WERI-Rb-1 (cell line): Measurements from ENCODE around the gene KLHL41.

ENCODE experiments used
- DNase-seq: peaks from one replicate; pipeline ENCODE4 v3.0.0-alpha.2; 2020
- H3K27ac ChIP-seq: fragments of 250-450 bp; sonication (Bioruptor Pico); 2 replicates; pipeline ENCODE4 v1.5.1; 2020; ENCODE audit warnings: mild to moderate bottlenecking, moderate library complexity
- H3K27me3 ChIP-seq: fragments of 250-450 bp; sonication (Bioruptor Pico); 2 replicates; pipeline ENCODE4 v1.5.1; 2021; ENCODE audit warnings: mild to moderate bottlenecking, low read depth, moderate library complexity; ENCODE audit not compliant: insufficient read depth, severe bottlenecking
- H3K36me3 ChIP-seq: fragments of 250-450 bp; sonication (Bioruptor Pico); 2 replicates; pipeline ENCODE4 v1.5.1; 2020; ENCODE audit warnings: mild to moderate bottlenecking, moderate library complexity
- H3K4me3 ChIP-seq: 2 replicates; pipeline ENCODE4 v1.5.1; 2011; ENCODE audit warnings: low read depth, mild to moderate bottlenecking, control low read depth, low read length
- H3K9me3 ChIP-seq: fragments of 250-450 bp; sonication (Bioruptor Pico); 2 replicates; pipeline ENCODE4 v1.5.1; 2021; ENCODE audit warnings: mild to moderate bottlenecking, moderate library complexity; ENCODE audit not compliant: severe bottlenecking
- TF ChIP-seq, protein P1 (sequence below): IDR thresholded peaks from 2 replicates; pipeline ENCODE4 v1.5.1; 2011; ENCODE audit warnings: low read depth, mild to moderate bottlenecking, control low read depth, inconsistent platforms, low read length

The KLHL41 gene

DNA sequence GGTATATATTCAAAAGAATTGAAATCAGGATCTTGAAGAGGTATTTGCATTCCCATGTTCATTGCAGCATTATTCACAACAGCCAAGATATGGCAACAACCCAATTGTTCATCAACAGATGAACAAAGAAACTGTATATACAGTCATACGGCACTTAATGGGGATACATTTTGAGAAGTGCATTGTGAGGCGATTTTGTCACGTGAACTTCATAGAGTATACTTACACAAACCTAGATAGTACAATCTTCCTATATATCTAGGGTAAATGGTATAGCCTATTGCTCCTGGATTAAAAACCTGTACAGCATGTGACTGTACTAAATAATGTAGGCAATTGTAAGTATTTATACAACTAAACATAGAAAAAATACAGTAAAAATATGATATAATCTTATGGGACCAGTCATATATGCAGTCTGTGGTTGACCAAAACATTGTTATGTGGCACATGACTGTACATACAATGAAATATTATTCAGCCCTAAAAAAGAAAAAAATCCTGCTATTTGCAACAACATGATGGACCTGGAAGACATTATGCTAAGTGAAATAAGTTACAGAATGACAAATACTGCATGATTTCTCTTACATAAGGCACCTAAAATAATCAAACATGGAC is 39.4 kb upstream of the KLHL41 start:
- Histone ChIP-seq H3K27ac (no peak overlapping the region), H3K4me3 (no peak overlapping the region), H3K27me3 (no peaks in the 10 kb centered on the region), H3K36me3 (no peaks in the 10 kb centered on the region), H3K9me3 (no peaks in the 10 kb centered on the region)
- DNase-seq = no peak
- TF ChIP-seq, protein P1, sequence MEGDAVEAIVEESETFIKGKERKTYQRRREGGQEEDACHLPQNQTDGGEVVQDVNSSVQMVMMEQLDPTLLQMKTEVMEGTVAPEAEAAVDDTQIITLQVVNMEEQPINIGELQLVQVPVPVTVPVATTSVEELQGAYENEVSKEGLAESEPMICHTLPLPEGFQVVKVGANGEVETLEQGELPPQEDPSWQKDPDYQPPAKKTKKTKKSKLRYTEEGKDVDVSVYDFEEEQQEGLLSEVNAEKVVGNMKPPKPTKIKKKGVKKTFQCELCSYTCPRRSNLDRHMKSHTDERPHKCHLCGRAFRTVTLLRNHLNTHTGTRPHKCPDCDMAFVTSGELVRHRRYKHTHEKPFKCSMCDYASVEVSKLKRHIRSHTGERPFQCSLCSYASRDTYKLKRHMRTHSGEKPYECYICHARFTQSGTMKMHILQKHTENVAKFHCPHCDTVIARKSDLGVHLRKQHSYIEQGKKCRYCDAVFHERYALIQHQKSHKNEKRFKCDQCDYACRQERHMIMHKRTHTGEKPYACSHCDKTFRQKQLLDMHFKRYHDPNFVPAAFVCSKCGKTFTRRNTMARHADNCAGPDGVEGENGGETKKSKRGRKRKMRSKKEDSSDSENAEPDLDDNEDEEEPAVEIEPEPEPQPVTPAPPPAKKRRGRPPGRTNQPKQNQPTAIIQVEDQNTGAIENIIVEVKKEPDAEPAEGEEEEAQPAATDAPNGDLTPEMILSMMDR = no peak

DNA sequence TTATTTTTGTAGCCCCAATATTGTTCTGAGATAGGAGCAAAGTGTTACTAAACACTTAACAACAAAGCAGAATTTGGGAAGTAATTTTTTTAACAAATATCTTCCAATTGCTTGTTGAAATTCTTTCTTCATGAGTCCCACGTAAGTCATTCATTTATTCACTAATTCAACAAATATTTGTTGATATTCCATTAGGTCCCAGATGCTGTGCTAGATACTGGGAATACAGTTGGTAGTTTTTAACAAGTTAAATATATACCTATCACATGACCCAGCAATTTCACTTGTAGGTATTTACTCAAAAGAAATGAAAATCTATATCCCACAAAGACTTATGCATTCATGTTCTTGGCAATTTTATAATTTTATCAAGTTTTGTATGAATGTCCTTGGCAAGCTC is 37.3 kb upstream of the KLHL41 start:
- Histone ChIP-seq H3K36me3 (no peaks in the 10 kb centered on the region), H3K4me3 (no peak overlapping the region), H3K27ac (no peak overlapping the region), H3K27me3 (no peaks in the 10 kb centered on the region), H3K9me3 (no peaks in the 10 kb centered on the region)
- TF ChIP-seq, protein P1 = no peak
- DNase-seq = no peak

DNA sequence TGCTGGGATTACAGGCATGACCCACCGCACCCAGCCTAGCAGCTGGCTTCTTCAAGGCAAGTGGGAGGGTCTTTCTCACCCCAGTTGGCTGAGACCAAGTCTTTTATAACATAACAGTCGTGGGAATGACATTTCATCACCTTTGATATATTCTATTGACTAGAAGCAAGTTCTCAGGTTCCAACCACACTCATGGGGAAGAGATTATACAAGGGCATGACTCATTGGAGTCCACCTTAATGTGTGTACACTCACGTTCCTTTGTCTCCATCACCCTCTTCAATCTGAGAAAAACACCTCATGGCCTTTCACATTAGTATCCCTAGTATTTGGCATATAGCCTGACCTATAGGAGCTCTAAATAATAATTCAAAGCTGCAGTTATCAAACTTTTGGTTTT is 33.0 kb upstream of the KLHL41 start:
- H3K27me3 ChIP-seq = no peaks in the 10 kb centered on the region
- no peaks in the 10 kb centered on the region for H3K9me3 ChIP-seq
- no peak for DNase-seq
- H3K36me3 ChIP-seq = peaks cover 3% of the 10 kb centered on the region
- TF ChIP-seq, protein P1 = no peak
- no peak overlapping the region for H3K4me3 ChIP-seq
- no peak overlapping the region for H3K27ac ChIP-seq

DNA sequence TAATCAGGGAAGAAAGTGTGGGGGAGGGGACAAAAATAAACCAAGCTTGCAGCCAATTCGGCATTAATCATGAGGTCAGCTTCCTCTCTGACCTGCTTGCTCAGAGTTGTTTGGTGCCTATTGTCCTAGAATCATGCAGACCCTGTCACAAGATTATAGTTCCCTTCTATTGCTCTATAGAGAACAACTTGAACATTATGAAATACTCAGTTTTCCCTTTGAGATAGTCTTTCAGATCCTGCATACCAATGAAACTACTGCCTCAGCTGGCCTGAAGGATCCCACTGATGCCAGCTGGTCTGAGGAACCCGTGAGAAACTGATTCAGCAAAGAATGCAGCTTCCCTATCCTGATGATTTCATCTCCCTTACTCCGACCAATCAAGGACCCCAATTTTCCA is 31.2 kb upstream of the KLHL41 start:
- no peaks in the 10 kb centered on the region for H3K27me3 ChIP-seq
- H3K9me3 ChIP-seq = no peaks in the 10 kb centered on the region
- H3K27ac ChIP-seq = peak overlapping the region; percentile 63
- no peak overlapping the region for H3K4me3 ChIP-seq
- no peak for DNase-seq
- TF ChIP-seq, protein P1 = no peak
- H3K36me3 ChIP-seq = peaks cover 18% of the 10 kb centered on the region

DNA sequence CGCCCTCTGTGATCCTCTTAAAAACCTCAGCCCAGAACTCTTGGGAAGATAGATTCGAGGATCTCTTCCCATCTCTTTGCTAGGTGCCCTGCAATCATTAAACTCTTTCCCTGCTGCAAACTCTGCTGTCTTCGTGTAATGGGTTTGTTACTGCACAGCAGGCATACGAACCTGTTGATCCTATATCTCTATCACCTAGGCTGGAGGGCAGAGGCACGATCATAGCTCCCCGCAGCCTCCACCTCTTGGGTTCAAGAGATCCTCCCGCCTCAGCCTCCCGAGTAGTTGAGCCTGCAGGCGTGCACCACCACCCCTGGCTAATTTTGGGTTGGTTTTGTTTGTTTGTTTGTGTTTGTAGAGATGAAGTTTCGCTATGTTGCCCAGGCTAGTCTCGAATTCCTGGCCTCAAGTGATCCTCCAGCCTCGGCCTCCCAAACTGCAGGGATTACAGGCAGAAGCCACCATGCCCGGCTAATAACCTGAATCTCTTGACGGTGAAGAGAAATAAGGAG is 30.7 kb upstream of the KLHL41 start:
- H3K27ac ChIP-seq = peak overlapping the region; percentile 63
- no peaks in the 10 kb centered on the region for H3K9me3 ChIP-seq
- DNase-seq = no peak

More for the DNA sequence above, 30.7 kb upstream of the KLHL41 start:
- Histone ChIP-seq H3K36me3 (peaks cover 23% of the 10 kb centered on the region), H3K27me3 (no peaks in the 10 kb centered on the region), H3K4me3 (peak overlapping the region; percentile 87)
- TF ChIP-seq, protein P1 = no peak
